T follicular helper cell (primary cell): Measurements from ENCODE around the gene CFAP61.
"Not testable (repeated sequence)": the region's sequence is repeated elsewhere in the genome, so short reads cannot be mapped to it uniquely, and the experiment has no call there.

ENCODE experiments used
- DNase-seq: peaks from one replicate; pipeline ENCODE4 v3.0.0-alpha.2; 2020; ENCODE audit warnings: low read depth

The CFAP61 gene

DNA sequence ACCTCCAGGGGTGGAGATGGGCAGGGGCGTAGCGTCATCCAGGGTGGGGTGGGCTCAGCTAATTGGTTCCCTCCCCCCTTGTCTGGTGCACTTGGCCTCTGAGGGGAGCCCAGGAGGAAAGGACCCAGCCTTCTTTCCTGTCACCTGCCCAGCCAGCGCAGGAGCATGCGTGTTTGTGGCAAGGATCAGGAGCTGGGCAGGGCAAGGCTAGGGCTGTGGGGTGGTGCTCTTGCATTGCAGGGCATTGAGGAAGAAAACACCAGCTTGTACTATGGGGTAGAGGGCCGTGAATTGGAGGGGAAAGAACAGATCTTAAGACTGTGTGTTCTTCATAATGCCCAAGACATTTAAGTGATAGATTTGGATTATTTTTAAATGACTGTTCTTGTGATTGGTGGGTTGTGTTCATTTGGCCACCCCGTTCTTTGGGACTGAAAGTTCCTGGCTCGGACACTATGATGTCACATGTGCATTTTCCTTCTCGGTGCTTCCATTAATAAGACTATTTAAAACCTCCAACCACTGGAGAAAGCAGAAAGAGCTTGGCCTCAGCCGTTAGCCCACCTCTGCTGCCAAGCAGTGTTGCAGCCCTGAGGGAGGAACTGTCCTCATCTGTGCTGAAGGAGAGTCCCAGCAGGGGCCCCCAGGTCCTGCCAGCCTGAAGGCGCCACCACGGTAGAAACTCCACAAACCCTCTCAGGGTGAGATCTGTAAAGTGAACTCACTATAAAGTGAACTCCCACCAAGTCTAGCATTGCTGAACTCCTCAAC, 179.4 kb downstream of the CFAP61 start:
- DNase-seq = no peak

DNA sequence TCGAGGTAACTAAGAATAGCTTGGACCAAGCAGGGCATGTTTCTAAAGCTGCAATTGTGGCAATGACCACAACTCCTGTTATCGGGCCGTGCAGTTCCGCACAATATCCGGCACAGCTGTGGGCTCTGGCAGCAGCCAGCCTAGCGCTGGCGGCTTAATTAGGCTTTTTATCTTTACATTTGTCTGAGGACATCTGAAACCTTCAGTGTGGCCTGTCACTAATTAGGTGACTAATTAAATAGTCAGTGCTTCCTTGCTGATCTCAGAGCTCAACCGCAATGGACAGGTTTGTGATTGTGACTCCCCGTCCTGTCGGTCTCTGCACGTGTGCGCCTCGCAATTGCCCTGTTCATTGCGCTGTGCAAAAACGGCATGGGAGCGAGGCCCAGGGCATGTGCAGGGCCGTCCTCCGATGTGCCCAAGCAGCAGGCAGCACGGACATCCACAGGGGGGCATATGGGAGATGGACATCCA, 180.7 kb downstream of the CFAP61 start:
- DNase-seq = no peak

DNA sequence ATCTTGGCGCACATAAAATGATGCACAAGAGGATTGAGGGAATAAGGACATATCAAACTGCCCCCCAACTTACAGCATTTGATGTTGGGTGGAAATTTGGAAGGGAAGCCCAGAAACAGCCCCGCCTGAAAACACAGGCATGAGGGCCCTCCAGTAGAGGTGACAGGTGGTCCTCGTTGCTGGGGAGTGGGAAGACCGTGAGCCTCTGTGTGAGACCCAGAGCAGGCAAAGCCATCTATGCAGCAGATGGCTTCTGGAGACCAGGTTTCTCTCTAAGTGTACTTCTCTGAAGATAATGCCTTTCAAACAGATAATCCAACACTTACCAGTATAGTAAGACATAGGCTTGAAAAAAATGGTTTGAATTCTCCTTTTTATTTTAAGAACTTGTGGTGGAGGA, 183.3 kb downstream of the CFAP61 start:
- DNase-seq = no peak

DNA sequence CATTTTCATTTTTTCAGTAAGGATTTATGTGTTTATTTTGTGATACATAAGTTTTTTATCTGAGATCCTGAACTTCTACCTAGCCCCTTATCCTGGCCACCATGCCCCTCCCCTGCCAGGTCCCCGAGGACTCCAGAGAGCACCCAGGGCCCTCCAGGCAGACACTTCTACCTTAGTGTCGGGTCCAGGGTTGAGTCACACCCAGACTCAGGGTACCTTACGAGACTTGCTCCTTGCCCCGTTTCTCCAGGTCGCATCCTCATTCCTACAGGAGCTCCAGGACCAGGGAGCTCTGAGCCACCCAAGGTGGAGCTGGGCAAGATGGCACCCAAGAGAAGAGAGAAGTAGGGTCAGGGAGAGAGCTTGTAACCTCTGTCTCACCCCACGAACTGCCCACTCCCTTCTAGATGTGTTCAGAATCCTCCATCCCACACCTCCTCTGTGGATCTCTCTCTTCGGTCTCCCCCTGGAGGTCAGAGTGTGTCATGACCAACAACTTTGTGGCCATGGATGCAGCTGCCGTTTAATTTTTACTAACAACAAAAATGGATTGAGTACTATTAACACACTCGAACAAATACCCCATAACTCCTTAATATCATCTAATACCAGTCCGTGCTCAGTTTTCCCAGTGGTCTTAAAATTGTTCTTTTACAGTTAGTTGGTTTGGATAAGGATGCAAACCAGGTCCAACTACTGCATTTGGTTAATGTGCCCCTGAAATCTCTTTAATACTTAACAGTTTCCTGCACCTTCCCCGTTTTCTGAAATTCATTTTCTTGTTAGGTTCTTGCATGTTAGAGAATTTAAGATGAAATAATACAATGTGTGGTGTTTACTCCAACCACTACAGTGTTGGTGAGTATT, 185.0 kb downstream of the CFAP61 start:
- DNase-seq = no peak

DNA sequence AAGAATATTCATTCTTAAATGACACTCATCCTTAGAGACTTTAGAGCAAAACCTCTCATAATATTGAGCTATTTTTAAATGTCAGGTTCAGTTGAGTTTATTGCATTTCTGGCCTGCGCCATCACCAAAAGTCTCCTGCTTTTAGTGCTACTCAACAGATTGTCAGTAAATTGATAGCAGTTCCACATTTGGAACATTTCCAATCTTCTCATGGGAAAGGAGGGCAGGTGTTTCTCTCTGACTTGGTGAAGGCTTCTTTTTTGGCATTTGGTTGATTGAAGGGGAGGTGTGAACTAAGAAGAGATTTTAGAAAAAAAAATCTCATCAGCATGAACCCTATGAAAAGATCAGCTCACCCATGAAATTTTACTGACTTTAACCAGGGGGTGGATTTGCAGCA, 189.6 kb downstream of the CFAP61 start:
- no peak for DNase-seq

DNA sequence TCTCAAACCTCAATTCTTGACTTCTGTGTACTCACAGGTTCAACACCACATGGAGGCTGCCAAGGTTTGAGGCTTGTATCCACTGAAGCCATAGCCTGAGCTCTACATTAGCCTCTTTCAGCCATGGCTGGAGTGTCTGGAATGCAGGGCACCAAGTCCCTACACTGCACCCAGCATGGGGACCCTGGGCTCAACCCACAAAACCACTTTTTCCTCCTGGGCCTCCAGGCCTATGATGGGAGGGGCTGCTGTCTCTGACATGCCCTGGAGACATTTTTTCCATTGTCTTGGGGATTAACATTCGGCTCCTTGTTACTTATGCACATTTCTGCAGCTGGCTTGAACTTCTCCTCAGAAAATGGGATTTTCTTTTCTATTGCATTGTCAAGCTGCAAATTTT, 192.1 kb downstream of the CFAP61 start:
- not testable (repeated sequence) for DNase-seq

DNA sequence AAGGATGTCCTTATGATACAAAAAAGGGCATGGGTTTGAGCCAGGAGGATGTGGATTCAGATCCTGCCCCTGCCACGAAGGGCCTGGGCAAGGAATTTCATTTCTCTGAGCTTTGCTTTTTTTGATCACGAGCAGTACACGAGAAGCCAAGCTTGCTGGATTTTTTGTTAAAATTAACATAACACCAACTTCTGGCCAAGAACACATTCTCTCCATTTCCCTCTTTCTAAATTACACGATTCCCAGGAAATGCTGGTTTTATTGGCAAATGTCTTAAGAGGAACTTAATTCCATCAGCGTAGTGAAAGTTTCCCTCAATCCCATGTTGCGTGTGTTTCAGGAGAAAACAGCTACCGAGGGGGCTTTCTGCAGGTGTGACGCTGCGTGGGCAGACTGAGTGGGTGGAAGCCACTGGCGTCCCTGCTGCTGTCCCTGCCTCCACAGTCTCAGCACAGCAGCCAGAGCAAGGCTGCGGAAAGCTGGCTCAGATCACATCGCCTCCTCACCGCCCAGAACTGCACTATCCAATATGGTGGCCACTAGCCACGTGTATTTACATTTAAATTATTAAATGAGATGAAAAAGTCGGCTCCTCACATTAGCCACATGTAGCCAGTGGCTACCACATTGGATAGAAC, 194.8 kb downstream of the CFAP61 start:
- DNase-seq = no peak

DNA sequence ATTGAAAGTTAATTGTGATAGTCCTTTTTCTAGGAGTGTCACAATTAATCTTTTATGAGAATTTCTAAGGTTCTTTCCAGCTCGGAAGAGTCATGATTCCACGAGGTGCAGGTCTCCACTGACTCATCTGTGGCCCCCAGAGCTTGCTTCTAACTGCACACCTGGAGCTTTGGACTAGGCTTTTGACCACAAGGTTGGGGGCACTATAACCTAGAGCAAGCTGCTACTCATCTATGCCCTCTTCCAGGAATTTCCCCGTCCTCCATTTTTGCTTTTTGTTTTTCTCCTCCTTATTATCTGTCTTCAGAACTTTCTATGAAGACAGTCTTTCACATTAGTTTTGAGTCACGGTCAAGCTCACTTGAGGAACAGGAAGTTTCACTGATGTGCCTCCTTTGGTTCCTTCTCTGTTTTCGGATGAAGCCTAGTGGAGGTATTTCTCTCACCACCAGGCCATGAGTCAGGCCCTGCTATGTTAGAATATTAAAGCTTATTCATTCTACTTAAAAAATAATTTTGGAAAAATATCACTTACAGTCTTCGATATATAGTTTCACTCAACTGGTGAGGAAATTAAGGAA, 196.4 kb downstream of the CFAP61 start:
- DNase-seq = no peak

DNA sequence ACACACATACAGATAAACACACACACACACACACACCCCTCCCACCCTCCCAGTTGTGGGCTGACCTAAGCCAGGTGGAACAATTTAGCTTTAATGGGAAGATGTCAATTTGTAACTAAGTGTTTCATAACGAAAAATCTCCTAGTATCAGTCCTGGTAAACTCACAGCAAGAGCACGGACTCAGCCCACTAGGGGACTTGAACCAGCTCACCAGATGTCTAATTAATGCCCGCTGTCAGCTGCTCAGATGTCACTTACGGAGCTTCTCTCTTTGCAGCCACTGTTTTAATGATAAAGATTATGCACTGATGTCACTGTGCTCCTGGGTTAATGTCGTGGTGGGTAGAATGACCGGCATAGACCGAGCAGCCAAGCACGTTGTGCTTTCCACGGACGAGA, 199.0 kb downstream of the CFAP61 start:
- DNase-seq = no peak

DNA sequence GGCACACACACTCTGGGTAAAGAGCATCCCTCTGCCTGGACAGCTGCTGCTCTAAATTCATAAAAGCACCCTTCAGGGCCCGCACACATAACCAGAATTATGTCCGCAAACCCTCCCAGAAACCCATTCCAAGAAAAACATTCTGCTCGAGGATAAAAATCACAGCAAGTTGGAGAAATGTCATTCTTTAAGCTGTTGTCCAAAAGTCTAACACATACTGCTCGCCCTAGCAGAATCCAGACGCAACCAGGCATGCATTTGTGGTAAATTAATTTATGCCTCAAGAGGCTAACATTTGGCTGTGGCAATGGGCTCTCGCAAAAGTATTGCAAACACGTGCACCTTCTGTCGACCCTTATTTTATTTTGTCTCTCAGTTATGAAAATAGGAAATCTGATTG, 199.5 kb downstream of the CFAP61 start:
- DNase-seq = no peak

DNA sequence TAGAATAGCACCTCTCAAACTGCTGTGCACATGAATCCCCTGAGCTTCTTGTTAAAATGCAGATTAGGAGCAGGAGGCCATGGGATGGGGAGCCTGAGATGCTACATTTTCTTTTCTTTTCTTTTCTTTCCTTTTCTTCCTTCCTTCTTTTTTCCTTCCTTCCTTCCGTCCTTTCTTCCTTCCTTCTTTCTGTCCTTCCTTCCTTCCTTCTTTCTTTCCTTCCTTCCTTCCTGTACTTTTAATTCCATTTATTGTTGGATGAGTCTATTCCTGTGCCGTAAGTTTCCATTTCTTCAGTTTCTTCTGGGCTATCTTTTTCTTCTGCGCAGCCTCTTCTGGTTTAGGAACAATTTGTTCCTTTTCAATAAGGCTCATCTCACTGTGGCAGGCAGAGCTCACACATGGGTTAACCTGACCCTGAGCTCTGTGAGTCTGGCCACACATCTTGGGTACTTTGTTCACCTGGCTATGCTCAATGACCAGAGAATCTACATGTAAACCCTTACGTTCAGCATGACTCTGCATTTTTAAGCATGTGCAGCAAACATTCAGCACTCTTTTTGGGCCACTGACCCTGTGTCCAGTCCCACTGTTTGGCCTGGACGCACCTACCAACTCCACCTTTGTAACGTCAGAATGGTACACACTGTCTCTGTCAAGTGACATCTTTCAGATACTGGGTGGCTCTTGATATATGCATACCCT, 200.9 kb downstream of the CFAP61 start:
- DNase-seq = no peak

DNA sequence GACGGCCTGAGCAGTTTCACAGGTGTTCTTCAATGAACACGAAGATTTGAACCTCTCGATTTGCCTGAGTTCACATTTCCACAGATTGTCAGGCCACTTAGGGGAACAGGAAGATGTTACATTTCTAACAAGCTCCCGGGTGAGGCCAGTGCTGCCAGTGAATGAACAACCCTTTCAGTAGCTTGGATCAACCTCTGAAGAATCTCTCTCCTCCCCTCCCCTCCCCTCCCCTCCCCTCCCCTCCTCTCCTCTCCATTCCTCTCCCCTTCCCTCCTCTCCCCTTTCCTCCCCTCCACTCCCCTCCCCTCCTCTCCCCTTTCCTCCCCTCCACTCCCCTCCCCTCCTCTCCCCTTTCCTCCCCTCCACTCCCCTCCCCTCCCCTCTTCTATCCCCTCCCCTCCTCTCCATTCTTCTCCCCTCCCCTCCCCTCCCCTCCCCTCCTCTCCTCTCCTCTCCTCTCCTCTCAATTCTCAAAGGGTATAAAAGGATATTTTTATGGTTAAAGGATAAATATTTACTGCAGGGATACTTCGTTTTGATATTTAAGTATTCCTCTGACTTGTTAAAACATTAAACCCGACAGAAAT, 201.5 kb downstream of the CFAP61 start:
- DNase-seq = no peak

DNA sequence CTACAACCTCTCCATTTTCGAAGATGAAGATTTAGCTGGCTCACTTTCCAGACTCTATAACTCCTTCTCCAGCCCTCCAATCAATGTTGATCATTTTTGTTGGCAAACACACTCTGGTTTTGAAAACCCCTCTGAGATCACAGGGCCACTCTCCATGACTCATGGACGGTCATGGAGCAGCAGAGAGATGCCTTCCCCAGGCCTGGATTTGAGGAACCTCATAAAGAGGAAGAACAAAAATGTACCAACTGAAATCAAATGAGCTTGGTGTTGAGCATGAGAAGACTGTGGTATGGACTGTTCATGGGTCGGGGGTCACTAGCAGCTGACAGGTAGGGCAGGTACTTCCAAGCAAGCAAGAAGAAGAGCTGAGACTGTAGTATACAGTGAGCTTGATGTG, 202.8 kb downstream of the CFAP61 start:
- DNase-seq = no peak

DNA sequence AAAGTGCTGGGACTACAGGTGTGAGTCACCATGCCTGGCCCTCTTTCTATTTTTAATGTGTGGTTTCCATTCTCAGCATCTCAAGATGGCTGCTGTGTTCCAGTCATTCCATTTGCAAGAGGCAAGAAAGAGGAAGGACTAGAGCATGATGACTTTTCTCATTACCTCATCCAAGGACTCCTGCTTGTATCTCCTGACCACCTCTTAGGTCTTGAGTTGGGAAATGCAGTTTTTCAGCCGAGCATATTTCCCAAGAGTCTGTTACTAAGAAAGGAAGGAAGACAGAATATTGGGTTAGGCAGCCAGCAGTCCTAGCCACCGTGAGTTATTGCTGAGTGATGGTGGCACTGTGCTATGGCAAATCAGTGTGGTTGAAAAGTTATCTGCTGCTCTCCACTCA, 207.2 kb downstream of the CFAP61 start:
- no peak for DNase-seq

DNA sequence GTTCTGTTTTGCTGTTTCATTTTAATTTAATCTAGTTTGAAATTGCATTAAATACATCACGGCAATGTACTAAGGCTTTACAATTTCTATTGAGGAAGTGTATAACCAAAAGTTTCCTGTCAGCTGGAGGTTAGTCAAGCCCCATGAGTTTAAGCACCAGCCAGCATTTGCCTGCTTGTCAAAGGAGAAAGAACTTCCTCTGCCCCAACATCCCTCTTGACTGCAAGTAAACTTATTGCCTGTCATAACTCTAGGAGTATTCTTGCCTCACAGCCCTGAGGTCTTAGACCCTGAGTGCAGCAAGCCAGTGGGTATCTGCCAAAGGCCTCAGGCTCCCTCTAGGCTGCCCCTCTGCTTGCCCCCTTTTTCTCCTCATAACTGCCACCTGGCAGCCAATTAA, 208.8 kb downstream of the CFAP61 start:
- DNase-seq = no peak

DNA sequence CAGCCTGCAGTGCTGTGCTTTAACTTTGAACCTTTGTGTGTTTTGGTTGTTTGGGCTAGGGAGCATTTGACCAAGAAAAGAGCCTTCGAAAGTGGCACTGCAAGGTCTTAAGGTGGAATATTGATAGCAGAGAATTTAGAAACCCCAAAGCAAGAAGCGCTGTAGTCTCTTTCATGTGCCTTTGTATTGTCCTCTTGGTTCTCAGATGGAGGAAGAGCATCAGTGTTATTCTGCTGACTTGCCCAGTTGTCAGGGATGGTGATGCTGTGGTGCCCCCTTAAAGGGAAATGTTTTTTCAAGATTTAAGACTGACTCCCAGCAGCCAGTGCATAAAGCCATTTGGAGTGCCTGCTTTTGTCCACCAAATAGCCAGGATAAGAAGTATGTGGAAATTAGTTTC, 212.9 kb downstream of the CFAP61 start:
- DNase-seq = no peak

DNA sequence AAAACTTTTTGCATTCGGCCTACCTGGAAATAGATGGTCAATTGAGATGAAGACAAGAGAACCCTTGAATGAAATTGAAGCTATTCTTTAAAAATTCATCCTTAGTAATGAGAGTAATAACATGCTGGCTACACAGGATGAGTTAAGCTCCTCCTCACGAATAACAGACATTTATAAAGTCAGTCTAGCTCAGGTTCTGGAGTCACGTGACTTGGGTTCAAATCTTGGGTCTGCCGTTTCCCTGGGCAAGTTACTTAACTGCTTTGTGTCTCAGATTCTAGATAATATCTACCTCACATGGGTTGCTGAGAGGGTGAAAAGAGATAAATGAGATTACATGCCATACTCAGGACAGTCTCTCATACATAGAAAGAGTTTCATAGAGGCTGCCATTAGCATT, 214.2 kb downstream of the CFAP61 start:
- no peak for DNase-seq

DNA sequence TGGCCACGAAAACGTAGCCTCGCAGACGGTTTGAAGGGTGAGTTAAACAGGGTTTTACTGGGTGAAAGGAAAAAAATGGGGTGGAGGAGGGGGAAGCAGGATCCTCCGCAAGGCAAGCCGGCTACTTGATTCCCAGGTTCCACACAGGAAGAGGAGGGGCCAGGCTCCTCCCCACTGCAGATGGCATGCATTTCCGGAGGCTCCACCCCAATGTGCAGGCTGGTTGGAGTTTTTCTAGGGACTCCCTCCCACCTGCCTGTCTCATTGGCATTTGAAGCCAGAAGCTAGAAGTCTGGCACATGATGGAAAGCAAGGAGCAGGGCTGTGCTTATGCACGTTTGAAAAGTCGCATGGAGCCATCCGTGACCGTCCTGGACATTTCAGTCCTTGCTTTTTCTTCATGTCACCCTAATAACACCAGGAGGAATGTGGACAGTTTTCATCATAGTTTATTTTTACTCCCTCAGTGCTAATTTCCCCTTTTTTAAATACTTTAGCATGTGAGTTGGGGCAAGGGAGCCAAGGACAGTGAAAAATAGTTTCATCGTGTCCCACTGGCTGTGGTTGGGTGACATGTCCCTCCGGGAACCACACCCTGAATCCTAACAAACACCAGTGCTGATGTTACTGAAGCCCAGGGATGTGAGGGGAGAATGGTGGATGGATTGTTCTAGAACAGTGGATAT, 215.5 kb downstream of the CFAP61 start:
- DNase-seq = no peak

DNA sequence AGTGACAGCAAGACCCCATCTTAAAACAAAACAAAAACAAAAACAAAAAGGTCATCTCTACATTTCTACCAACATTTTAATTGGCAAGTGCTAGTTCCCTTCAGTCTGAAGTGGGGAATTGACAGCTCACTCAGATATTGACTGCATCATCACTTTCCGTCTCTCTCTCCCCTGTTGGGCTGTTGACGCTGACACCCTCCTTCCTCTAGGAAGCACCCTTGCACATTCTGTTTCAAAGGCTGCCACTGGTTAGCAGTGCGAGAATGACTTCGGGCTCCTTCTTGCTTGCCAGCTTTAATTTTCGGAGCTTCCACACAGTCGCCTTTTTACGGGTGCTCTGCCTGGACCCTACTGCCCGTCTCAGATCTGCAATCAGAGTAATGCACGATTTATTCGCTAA, 218.9 kb downstream of the CFAP61 start:
- DNase-seq = no peak

DNA sequence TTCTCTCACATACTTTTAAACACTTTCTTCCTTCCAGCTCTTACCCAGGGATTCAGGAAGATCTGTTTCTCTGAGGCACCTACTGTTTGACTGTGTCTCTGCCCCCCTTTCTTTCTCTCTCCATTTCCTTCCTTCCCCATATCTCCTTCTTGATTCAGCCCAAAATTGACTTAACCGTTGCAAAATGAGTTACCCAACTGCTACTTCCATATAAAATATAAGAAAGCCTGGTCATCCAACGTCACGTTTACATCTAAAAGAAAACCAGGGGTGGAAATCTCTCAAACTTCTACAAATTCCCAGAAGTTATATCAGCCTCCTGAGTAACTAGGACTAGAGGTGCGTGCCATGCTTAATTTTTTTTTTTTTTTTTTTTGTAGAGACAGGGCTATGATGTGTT, 220.4 kb downstream of the CFAP61 start:
- DNase-seq = no peak

DNA sequence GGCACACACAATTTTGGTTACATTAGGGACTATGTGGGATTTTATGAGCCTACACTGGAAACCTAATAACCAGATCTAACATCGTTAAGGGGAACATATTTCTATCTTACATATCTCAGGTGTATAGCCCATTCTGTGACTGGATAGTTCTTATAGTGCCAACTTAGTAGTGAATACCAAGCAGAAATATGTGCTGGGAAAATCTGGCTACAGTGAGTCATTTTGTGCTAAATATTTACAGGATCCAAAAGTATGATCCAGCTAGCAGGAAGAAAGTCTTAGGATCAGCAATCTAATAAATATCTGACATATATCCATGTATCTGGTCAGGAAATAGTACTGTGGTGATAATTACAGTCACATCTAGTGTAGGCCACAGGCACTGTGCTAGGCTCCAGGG, 221.0 kb downstream of the CFAP61 start:
- DNase-seq = no peak
